HG02884 (cell line): ENCODE data around the gene VSIG4.
A peak's percentile ranks its signal among the peaks of the same experiment; 100 is the strongest.

ENCODE experiments used
- ATAC-seq: cut with Tn5 transposase; IDR thresholded peaks from one replicate; pipeline ENCODE4 v1.9.1; 2021; ENCODE audit warnings: mild to moderate bottlenecking, moderate library complexity; ENCODE audit not compliant: unreplicated experiment

The VSIG4 gene

GRCh38 chrX:66024570-66024969, 15.3 kb downstream of the VSIG4 start:
- ATAC-seq: no peak

- no peak for ATAC-seq
These were observed 15.8 kb downstream of the VSIG4 start for GRCh38 chrX:66024092-66024467.

- ATAC-seq: no peak
These were observed 16.3 kb downstream of the VSIG4 start for GRCh38 chrX:66023385-66024091.

- no peak for ATAC-seq
These were observed 17.1 kb downstream of the VSIG4 start for GRCh38 chrX:66022632-66023384.

- ATAC-seq: no peak
These were observed 17.9 kb downstream of the VSIG4 start for GRCh38 chrX:66021765-66022631.

- ATAC-seq: no peak
These were observed 18.5 kb downstream of the VSIG4 start for GRCh38 chrX:66021401-66021764.

GRCh38 chrX:66020631-66021334, 19.1 kb downstream of the VSIG4 start:
- no peak for ATAC-seq

GRCh38 chrX:66019974-66020373, 19.9 kb downstream of the VSIG4 start:
- ATAC-seq: no peak

- no peak for ATAC-seq
These were observed 20.6 kb downstream of the VSIG4 start for GRCh38 chrX:66019310-66019652.

- no peak for ATAC-seq
These were observed 21.1 kb downstream of the VSIG4 start for GRCh38 chrX:66018585-66019309.

GRCh38 chrX:66017659-66018170, 22.2 kb downstream of the VSIG4 start:
- no peak for ATAC-seq

GRCh38 chrX:66016905-66017658, 22.8 kb downstream of the VSIG4 start:
- peak; percentile 35 for ATAC-seq

GRCh38 chrX:66015900-66016689, 23.8 kb downstream of the VSIG4 start:
- peak; percentile 26 for ATAC-seq

GRCh38 chrX:66015152-66015831, 24.6 kb downstream of the VSIG4 start:
- peak; percentile 22 for ATAC-seq

- ATAC-seq: no peak
These were observed 25.3 kb downstream of the VSIG4 start for GRCh38 chrX:66014556-66014955.

- no peak for ATAC-seq
These were observed 25.8 kb downstream of the VSIG4 start for GRCh38 chrX:66014084-66014483.

GRCh38 chrX:66013194-66013816, 26.6 kb downstream of the VSIG4 start:
- ATAC-seq: no peak

GRCh38 chrX:66012094-66012534, 27.8 kb downstream of the VSIG4 start:
- peak; percentile 32 for ATAC-seq
